NCI-H1092 treated with DMSO at 0.1 percent for 48 hours (cell line): Measurements from ENCODE around the gene RNF19B.
"Not testable (repeated sequence)": the region's sequence is repeated elsewhere in the genome, so short reads cannot be mapped to it uniquely, and the experiment has no call there.

Experiments
- DNase-seq: peaks from one replicate; lab custom pipeline; 2025; lab: John Stamatoyannopoulos, UW

Gene RNF19B

GRCh38 chr1:32992489-32993323 is 28.1 kb upstream of the RNF19B start:
- no peak for DNase-seq

DNA sequence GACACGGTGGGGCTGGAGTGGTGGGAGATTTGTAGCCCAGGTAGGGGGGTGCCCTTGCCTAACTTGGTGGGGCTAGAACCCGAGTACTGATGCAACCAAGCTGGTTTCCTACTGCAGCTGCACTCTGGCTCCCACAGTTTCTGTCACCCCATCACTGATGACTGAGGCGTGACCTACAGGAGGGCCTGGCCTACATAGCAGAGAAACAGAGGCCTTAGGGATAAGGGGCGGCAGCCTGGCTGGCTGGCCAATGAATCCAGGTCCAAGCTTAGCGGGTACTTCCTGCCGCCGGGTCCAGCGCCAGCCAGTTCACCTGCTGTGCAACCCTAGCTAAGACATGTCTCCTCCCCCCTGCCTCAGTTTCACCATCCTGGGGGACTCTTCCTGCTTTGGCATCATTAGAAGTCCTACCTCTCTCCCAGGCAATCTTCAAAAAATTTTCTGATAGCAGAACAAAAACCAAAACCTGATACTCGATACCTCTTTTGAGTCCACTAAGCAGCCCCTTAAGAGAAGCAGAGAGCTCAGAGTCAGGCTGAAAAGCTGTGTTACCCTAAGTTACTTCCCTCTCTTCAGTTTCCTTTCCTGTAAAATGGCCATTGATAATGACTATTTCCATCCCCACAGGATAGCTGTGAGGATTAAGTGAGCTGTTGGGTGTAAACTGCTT is 27.3 kb upstream of the RNF19B start:
- no peak for DNase-seq

DNA sequence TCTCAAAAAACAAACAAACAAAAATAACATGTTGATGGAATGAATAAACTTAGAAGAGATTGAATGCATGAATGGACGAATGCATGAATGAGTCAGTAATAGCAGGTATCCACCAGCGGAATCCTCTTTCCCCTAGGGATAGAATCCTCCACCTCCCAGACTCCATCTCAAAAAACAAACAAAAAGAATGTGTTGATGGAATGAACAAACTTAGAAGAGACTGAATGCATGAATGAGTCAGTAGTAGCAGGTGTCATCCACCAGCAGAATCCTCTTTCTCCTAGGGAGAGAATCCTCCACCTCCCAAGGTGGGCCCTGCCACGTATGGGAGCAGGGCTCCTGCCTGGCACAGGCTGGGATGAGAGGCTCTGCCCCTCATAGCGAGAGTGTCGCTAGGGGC is 26.8 kb upstream of the RNF19B start:
- no peak for DNase-seq

DNA sequence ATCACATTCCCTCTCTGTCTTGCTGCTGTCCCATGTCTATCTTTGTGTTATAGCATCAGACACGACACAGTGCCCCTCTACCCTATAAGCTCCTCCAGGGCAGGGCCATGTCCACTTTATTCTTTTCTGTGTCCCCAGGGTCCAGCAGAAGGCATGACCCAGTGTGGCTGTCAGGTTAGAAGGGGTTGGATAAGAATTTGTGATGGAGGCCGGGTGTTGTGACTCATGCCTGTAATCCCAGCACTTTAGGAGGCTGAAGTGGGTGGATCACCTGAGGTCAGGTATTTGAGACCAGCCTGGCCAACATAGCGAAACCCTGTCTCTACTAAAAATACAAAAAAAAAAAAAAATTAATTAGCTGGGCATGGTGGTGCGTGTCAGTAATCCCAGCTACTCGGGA is 26.3 kb upstream of the RNF19B start:
- no peak for DNase-seq

- no peak for DNase-seq
Measured at GRCh38 chr1:32989160-32990050, 24.8 kb upstream of the RNF19B start.

GRCh38 chr1:32988665-32989064 is 24.1 kb upstream of the RNF19B start:
- DNase-seq = no peak

GRCh38 chr1:32985226-32985625 is 20.6 kb upstream of the RNF19B start:
- no peak for DNase-seq

DNA sequence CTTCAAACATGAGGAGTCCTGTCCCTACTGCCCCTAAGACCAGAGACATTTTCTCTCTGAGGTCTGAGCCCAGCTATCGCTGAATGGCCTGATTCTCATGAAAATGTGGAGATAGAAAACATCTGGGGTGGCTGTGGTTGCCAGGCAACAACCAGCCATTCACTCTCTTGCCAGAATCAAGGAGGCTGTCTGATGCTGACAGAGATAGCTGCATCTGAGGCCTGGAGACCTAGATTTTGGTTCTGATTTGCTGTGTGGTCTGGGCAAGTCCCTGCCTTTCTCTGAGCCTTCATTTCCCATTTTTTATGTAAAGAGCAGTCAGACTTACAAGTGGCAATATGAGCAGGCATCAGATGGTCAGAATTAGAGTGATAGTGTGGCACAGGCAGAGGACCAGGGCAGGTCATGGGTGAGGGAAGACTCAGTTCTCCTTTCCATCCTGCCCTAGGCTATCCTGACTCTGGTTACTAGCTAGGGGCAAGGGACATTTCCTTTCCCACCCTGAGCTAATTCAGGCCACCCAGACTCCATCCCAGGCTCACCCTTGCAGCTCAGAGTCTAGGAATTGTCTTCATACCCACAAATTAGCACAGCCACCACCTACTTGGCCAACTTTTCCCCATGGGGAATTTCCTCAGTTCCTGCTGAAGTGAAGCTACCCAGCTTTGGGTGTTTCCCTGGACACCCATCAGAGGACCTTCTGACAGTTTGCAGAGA is 20.0 kb upstream of the RNF19B start:
- no peak for DNase-seq

- DNase-seq = no peak
Measured at GRCh38 chr1:32984090-32984454, 19.5 kb upstream of the RNF19B start.

- DNase-seq = no peak
Measured at GRCh38 chr1:32983020-32983419, 18.4 kb upstream of the RNF19B start.

DNA sequence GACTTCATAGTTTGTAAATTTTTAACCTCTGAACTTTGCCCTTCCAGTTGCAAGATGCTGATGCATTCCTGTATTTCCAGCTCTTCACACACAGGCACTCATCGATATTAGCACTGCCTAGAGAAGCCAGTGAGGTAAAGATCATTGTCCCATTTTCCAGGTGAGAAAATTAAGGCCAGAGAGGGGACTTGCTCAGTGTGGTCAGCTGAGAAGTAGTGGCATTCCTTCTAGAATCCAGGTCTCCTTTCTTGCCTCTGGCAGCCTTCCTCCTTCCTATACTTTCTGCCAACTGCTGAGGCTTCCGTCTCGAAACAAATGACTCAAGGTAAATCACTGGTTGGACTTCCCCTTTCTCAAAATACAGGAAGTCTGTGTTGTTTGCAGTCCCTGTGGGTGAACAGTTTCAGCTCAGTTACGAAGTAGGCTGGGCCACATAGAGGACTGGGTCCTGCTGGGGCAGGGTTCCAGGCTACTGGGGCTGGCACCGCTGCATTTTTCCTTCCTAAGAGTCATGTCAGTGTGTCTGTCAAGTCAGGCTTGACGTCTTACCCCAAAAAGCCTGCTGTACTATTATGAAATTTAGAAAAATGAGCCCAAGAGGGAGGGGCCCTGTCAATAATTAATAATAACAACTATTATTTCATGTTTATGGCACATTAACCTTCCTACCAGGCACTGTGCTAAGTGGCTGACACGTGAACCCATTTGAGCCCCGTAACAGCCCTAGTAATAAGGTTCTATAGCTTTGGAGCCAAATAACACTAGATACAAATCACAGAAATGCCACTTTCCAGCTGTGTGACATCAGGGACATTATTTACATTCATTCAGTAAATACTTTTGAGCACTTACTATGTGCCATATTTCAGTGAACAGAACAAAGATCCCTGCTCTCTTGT is 16.6 kb upstream of the RNF19B start:
- DNase-seq = peak; percentile 41

DNA sequence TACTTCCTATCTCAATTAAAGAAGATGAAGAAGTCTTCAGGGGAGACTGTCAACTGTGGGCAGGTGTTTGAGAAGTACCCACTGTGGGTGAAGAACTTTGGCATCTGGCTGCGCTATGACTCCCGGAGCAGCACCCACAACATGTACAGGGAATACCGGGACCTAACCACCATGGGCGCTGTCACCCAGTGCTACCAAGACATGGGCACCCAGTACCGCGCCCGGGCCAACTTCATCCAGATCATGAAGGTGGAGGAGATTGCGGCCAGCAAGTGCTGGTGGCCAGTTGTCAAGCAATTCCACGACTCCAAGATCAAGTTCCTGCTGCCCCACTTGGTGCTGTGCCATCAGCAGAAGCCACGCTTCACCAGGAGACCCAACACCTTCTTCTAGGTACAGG is 15.5 kb upstream of the RNF19B start:
- no peak for DNase-seq

GRCh38 chr1:32978854-32979253 is 14.2 kb upstream of the RNF19B start:
- DNase-seq = no peak

- no peak for DNase-seq
Measured at GRCh38 chr1:32977546-32978087, 13.0 kb upstream of the RNF19B start.

DNA sequence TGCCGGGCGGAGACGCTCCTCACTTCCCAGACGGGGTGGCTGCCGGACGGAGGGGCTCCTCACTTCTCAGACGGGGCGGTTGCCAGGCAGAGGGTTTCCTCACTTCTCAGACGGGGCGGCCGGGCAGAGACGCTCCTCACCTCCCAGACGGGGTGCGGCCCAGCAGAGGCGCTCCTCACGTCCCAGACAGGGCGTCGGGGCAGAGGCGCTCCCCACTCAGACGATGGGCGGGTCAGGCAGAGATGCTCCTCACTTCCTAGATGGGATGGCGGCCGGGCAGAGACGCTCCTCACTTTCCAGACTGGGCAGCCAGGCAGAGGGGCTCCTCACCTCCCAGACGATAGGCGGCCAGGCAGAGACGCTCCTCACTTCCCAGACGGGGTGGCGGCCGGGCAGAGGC is 10.4 kb upstream of the RNF19B start:
- not testable (repeated sequence) for DNase-seq

- DNase-seq = not testable (repeated sequence)
Measured at GRCh38 chr1:32973458-32973857, 8.8 kb upstream of the RNF19B start.

DNA sequence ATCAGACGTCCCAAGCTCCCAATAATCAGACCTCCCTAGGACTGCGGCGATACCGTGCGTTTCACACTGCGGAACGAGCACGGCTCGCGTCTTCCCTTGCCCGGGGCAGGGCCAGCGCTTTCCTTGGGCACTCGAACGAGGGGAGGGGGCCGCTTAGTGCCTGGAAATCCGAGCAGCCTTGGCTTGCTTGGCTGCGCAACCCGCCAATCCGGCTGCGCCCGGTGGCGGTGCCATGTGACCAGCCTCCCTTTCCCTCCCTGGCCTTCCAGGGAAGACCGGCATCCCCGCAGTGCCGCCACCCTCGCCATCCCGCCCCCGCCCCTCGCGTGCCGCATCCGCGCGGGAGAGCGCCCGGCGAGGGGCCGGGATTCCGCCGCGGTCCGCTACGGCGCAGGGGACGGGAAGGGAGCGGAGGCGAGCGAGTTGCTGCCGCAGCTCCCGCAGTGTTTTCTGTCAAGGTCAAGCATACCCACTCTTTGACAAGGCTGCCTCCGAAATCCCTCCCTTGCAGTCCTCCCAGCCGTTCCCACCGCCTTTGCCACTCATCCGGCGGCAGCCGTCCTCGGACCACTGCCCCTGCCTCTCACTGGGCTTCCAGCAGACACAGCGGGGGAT is 8.3 kb upstream of the RNF19B start:
- DNase-seq = peak; percentile 87

DNA sequence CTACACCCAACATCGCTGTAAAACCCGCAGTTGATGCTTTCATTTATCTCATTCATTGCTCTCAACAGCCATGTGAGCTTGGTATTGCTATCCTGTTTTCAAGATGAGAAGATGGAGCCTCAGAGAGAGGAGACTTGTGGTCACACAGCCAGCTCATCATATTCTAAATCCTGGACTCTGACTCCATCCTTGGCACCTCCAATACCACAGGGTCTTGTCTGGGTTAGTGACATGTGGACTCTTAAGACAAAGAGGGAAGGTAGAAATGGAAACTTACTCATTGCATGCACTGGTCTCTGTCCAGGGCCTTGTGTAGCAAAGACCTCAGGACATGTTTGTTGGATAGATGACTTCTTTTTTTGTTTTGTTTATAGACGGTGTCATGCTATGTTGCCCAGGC is 7.0 kb upstream of the RNF19B start:
- DNase-seq = no peak

DNA sequence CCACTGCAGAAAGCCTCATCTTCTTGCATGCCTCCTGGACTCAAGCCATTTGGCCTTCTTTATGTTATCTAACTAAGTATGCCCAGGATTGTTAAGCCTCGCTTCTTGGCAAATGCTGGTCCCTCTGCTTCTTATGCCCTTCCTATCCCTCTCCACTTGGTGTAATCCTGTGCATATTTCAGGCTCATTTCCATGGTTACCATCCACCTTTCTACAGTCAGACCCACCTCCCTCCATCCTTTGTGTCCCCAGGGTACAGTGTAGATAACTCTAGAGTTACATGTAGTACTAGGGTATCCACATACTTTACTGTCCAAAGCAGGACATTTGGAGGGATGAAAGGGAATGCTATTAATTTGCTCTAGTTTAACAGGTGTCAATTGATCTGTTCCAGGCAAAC is 6.5 kb upstream of the RNF19B start:
- DNase-seq = no peak

- DNase-seq = no peak
Measured at GRCh38 chr1:32969566-32969965, 5.0 kb upstream of the RNF19B start.
